Keratinocyte (primary cell): Measurements from ENCODE around the gene CD248.

ENCODE experiments used
- EZH2 ChIP-seq: IDR thresholded peaks from one replicate; pipeline ENCODE4 v1.6.1; 2012; ENCODE audit warnings: inconsistent platforms, mild to moderate bottlenecking, low read length, moderate library complexity
- TF ChIP-seq, protein P1 (sequence below), 3 experiments: IDR thresholded peaks in 1 of 3; conservative IDR thresholded peaks in 1 of 3; optimal IDR thresholded peaks in 1 of 3; 2 replicates in 2 of 3; 3 replicates in 1 of 3; pipeline versions ENCODE3 to v1.5.1; 2011; ENCODE audit warnings: low read length in 3 of 3, mild to moderate bottlenecking in 3 of 3, moderate library complexity in 2 of 3, control low read depth in 1 of 3, inconsistent platforms in 1 of 3; ENCODE audit not compliant: insufficient read depth in 2 of 3; ENCODE audit errors: extremely low read depth in 1 of 3

DNA sequence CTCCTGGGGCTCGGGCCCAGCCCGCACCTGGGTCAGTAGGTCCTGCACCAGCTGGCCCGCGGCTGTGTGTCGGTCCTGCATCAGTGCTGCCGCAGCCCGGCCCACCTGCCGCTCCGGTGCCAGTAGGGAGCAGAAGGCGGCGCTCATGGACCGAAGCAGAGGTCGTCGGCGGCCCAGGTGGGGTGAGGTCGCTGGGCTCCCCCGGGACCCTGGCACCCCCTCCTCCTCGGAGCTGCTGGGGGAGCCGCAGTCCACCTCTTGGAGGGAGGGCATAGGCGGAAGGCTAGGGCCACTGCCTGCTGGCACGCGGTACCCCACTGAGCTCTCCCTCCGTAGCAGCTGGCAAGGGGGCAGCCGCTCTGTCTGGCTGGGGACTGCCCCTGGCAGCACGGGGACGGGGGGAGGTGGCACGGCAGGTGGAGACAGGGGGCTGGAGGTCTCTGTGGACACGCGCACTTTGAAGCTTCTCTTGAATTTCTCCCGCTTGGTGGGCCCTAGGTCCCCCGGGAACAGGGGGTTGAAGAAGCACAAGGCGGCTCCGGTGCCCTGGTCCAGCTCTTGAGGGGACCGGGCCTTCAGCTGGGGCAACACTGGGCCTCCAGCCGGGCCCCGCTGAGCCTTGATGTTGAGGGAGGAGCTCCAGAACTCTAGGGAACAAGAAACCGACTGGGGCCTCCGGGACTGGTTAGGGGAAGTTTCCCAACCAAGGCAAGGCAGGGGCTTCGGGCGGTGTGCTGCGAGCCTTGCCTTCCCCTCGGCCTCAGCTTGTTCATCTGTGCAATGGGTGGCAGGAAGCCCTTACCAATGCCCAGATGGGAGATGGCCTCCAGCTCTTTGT lies 18.0 kb upstream of the CD248 start:
- TF ChIP-seq, protein P1, sequence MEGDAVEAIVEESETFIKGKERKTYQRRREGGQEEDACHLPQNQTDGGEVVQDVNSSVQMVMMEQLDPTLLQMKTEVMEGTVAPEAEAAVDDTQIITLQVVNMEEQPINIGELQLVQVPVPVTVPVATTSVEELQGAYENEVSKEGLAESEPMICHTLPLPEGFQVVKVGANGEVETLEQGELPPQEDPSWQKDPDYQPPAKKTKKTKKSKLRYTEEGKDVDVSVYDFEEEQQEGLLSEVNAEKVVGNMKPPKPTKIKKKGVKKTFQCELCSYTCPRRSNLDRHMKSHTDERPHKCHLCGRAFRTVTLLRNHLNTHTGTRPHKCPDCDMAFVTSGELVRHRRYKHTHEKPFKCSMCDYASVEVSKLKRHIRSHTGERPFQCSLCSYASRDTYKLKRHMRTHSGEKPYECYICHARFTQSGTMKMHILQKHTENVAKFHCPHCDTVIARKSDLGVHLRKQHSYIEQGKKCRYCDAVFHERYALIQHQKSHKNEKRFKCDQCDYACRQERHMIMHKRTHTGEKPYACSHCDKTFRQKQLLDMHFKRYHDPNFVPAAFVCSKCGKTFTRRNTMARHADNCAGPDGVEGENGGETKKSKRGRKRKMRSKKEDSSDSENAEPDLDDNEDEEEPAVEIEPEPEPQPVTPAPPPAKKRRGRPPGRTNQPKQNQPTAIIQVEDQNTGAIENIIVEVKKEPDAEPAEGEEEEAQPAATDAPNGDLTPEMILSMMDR (optimal IDR thresholded peaks at IDR 0.05 in 1 of 3, IDR thresholded peaks at IDR 0.05 in 1 of 3, conservative IDR thresholded peaks at IDR 0.05 in 1 of 3; ENCODE audit: extremely low read depth in 1 of 3, insufficient read depth in 2 of 3, low read length in 3 of 3): peak in 1 of 3 experiments; percentile 15
- no peak for TF ChIP-seq EZH2
